Activated CD8-positive, alpha-beta memory T cell treated with anti-CD3 and anti-CD28 coated beads, Interleukin-2, amount 50 U/mL, for 24 hours (primary cell): ENCODE data around the gene TCEANC.
"Not testable (repeated sequence)": the region's sequence is repeated elsewhere in the genome, so short reads cannot be mapped to it uniquely, and the experiment has no call there.

Experiments
- DNase-seq: peaks from one replicate; pipeline ENCODE4 v3.0.0-alpha.2; 2020; ENCODE audit errors: extremely low read depth

Gene TCEANC, protein sequence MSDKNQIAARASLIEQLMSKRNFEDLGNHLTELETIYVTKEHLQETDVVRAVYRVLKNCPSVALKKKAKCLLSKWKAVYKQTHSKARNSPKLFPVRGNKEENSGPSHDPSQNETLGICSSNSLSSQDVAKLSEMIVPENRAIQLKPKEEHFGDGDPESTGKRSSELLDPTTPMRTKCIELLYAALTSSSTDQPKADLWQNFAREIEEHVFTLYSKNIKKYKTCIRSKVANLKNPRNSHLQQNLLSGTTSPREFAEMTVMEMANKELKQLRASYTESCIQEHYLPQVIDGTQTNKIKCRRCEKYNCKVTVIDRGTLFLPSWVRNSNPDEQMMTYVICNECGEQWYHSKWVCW

DNA sequence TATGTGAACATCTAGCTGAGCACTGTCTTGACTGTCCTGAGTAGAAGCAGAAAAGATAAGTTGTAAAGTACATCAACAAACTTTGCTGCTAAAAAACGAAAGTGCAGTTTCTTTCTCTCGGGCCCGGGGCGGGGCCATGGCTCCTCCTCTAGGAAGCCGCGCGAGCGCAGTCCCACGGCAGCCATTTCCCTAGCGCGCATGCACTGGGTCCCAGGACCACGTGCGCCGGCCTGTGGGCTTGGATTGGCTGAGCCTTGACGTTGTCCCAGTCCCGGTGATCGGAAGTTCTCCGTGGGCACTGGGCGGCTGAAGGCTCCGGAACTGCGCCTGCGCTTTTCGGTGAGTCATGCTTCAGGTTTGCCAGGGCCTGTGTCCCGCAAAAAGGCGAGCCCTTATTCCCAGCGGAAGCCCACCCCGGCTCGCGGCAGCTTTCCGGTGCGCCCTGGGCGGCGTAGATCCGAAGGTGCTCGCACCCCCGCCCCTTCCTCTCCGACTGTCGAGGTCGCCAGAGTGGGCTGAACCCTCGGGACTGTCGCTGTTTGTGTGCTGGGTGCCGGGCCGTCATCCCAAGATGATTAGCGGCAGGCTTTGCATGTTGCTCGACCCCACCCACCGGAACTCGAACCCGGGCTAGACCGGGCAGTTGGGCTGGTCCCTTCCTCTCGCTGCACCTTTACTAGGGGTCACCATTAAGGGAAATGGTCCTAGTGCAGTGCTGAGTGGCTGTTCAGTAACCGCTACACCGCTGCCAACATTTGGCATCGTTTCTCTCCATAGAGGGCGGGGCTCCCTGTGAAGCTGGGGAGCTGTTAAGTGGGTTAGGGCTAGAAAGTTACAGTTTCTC lies at the start of gene TCEANC:
Gene TCEANC (plus strand): TSS at position 292 of the 844 bp plus-strand sequence. CDS start 9,368 bp downstream, outside the sequence.
- DNase-seq: peak; percentile 74

DNA sequence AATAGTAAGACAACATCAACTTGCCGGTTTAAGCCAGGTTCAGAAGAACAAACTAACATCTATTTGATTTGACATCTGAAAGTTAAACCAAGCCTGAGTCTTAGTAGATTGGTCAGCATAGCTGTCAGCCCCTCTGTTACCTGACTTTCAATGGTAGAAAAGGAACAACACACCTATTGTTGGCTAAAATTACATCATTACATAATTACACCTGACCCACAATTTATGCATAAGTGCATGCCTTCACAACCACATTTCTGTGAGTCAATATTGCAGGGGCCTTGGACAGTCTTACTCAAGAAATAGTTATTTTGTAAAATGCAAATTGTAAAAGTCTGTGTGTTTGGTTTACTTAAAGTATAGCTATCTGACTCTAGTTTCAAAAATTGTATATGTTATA lies 47.3 kb upstream of the TCEANC start:
- no peak for DNase-seq

DNA sequence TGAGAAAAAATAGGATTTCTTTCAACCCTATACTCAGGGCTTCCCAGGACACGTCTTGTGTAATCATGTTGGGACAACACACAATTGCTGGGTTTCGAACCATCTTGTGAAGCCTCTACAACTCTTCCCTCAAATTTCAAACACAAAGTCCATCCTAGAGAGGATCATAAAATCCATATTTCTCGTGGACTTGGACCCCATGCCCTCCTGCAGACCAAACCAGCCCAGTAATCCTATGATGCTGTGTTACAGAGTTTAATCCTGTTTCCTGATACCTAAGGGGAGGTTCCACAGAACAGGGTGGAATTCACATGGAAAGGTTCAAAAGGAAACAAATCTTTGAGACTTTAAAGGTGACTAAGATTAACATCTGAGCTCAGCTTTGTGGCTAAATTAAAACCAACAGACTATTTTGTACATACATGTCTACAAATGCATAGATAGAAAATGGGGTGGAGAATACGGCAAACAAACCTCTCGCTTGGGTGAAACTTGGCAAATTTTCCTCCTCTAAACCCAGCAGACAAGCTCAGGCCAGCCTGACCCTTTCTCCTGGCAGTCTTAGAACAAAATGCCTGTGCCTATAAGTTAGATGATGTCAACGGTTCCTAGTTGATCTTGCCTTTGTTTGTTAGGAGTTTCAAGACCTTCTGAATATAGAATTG lies 45.5 kb upstream of the TCEANC start:
- DNase-seq: no peak

DNA sequence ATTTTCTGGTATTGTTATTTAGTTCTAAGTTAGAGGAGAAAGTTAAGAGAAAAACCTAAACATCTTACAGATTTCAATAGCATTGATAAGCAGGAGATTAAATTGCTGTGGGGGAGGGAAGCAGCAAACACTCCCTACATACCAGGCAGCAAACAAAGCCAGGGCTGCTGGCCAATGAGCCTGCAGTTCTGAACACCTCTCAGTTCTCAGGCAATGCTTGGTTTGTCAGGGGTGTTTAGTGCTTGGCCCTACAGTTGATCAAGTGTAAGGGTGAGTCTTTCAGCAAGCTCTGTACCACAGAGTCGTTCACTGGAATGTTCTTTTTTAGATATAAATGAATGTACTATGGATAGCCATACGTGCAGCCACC lies 45.0 kb upstream of the TCEANC start:
- no peak for DNase-seq

DNA sequence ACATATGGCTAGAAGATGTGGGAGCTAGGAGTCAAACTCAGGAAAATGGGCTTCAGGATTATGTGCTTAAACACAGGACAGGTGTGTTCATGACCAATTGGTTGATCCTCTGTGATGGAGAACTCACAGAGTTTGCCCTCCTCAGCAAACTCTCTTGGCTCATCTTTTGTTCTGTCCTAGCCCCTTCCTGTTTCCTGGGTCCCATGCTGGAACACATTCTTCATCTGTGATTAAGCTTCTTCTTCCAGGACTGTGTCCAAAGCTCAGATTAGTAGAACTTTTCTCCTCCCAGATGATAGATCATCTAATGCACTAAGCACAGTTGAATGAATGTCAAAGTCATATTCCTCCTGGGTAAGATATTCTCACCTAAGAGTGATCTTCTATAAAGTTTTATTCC lies 38.8 kb upstream of the TCEANC start:
- no peak for DNase-seq

DNA sequence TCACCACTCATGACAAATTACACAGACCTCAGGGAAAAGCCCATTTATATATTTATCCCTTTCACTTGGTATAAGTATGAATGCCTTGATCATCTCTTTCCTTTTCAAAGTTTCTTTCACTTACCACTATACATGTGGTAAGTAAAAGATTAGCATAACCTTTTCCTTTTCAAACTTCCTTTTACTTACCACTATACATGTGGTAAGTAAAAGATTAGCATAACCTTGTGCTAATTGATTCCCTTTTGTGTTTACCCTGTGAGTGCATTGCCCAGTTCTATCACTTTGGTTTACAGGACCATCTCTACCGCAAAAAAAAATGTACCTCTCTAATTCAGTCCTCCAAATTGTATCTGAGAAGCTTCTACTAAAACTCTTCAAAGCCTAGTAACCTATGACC lies 32.7 kb upstream of the TCEANC start:
- DNase-seq: no peak

DNA sequence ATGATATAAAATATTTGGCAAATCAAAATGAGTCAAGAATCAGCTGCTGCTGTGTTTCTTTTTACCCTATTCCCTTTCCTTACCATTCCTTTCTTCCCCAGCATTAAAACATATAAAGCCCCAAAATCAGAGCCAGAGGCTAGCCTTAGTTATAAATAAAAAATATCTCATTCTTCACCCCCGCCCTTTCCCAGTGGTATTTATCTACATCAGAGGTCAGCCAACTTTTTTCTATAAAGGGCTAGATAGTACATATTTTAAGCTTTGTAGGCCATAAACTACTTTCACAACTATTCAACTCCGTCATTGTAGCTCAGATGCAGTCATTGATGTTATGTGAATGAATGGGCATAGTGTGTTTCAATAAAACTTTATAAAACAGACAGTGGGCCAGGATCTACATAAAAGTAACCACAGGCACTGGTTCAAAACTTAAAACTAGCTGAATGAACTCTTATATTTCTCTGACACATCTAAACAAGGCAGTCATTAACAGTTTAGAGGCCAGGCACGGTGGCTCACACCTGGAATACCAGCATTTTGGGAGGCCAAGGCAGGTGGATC lies 30.5 kb upstream of the TCEANC start:
- DNase-seq: no peak

DNA sequence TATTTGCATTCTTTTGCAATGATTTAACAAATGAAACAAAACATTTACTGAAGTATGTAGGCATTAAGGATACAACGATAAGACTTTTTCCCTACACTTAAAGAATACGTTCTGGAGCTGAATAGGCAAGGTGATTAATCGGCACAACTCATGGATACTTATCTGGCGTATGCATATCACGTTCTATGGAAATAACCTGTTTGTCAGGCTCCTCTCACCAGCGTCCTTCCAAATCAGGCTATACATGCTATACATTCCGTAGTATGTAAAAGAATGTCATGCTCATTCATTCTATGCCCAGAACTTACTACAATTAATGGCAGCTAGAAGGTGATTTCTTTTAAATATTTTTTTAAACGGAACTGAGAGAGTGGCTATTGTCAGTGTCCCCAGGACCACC lies 25.6 kb upstream of the TCEANC start:
- no peak for DNase-seq

DNA sequence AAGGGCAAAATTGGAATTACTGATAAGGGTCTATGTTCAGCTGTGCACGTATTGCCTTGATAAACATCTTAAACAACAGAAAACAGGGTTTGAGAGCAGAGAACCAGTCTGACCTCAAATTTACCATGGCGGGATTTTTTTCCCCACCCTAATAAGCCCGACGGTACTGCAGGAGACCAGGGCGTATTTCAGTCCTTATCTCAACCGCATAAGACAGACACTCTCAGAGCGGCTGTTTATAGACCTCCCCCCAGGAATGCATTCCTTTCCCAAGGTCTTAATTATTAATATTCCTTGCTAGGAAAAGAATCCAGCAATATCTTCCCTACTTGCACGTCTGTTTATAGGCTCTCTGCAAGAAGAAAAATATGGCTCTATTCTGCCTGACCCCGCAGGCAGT lies 15.7 kb upstream of the TCEANC start:
- not testable (repeated sequence) for DNase-seq

DNA sequence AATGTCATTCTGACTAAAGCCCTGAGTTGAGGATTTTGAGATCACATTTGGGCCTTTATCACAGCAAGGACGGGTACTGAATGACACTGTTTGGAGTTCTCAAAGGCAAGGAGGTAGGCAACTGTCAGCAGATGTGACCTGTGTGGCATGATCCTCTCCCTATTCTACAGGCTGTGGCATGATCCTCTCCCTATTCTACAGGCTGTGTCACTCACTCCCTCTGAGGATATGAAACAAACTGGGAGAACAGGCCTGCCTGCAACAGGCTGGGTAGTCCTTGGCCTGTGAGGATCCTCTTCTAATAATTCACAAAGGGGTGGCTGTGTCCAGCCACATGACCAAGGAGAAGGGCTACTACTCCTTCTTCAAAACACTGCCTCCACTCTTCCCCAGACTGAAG lies 14.9 kb upstream of the TCEANC start:
- no peak for DNase-seq

DNA sequence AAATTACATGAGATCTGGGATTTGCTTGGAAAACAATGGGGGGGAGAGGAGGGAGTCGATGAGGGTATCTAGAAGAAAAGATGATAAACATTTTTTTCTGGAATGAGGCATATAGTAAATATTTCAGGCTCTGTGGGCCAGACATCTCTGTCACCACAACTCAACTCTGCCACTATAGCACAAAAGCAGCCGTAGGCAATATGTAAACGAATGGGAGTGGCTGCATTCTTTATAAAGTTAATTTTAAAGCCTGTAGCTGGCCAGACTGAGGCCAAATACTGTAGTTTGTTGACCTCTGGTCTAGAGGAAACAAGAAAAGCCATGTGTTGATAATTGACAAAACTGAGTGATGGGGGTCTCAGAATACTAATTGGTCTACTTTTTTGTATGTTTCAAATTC lies 14.1 kb upstream of the TCEANC start:
- no peak for DNase-seq

DNA sequence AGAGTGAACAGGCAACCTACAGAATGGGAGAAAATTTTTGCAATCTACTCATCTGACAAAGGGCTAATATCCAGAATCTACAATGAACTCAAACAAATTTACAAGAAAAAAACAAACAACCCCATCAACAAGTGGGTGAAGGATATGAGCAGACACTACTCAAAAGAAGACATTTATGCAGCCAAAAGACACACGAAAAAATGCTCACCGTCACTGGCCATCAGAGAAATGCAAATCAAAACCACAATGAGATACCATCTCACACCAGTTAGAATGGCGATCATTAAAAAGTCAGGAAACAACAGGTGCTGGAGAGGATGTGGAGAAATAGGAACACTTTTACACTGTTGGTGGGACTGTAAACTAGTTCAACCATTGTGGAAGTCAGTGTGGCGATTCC lies 11.3 kb upstream of the TCEANC start:
- DNase-seq: not testable (repeated sequence)

DNA sequence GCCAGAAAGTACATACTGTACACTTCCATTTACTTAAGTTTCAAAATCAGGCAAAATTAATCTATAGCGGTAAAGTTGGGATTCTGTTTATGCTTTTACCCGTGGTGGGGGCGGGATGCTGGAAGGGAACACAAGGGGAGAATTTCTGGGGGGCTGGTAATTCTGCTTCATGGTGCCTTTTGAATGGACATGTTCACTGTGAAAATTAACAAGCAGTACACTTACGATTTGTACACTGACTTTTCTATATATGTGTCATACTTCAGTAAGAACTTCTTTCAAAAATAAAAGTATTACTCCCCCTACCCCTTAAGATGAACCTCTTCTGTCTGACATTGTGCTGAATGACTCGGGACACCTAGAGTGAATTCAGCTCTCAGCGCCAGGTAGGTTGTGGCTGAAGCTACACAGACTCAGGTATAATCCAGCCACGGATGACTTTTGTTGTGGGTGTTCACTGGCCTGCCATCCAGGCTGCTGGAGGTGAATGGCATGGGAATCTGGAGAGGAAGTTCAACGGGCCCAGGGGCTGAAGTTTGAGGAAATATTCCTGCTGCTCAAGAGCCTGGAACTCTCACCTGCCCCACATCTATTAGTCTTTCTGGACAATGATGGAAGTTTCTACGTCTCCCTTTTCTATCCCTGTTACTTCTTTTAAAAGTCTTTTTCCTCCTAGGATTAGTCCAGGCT lies 7.3 kb upstream of the TCEANC start:
- no peak for DNase-seq

DNA sequence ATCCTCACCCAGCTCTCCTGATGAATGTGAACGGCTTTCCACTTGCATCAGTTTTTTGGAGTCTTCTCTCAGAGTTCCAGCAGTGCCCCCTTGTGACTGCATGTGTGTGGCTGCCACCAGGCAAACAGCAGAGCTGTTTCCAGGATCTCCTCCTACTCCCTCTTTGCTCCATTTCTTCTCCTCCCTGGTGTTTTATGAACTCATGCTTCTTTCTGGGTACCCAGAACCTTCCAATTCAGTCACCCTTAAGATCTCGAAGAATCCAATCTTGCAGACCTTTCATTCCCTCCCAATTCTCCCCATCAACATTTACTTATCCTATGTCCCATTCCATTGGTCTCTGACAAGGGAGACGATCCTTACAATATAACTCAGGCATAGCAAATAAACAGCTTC lies 6.8 kb upstream of the TCEANC start:
- DNase-seq: no peak

DNA sequence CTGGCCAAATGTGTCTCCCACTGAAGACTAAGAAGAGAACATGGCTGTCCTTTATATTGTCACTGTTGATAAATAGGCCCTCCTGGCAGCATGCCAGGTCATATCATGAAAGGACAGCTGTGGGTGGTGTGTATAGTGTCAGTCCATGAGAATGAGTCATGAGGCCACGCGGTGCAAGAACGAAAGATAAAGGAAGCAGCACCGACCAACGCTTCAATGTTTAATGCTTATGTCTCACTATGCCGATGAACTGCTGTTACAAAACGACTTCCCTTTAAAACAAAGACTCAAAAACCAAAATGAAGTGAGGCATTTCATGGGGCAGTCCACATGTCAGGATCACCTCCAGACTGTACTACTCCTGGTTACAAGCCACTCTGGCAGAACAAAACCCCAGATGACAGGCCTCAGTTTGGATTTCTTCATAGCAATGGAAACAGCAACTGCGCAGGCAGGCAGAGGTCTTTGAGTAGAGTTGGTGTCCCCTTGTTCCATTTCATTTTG lies 5.2 kb upstream of the TCEANC start:
- peak; percentile 33 for DNase-seq

DNA sequence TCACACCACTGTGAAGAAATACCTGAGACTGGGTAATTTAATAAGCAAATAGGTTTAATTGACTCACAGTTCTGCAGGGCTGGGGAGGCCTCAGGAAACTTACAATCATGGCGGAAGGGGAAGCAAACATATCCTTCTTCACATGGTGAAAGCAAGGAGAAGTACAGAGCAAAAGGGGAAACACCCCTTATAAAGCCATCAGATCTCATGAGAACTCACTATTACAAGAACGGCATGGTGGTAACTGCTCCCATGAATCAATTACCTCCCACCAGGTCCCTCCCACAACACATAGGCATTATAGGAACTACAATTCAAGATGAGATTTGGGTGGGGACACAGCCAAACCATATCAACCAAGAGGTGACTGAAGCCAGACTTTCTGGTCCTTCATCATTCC lies 4.6 kb upstream of the TCEANC start:
- DNase-seq: not testable (repeated sequence)

DNA sequence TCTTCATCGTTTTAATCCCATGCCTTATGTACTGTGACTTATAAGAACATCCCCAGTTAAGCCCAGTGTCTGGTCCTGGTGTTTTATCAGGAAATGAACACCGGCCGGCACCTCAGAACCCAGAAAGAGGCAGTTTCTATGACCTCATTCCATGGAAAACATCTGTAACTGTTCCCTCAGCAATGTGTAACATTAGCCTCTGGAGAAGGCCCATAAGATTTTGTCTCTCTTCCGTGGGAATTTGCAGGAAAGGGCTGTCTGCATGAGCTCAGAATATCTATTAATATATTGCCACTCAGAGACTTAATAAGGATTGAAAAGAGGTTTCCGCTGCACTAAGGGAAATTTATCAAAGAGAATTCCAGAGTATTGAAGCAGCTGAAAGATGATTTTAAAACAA lies 3.1 kb upstream of the TCEANC start:
- no peak for DNase-seq

DNA sequence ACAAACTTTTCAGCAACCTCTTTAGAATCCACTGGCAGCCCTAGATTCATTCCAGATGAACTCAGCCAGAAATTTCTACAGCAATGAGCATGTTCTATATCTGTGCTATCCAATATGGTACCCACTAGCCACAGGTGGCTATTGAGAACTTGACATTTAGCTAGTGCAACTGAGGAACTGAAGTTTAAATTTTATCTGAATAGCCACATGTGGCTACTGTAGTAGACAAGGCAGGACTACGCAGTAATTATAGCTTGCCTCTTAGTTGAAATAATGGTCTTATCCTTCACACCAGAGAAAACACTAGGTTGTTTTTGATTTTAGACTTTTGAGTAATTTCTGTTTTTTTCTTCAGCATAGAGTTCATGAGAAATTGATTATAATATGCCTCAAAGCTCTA lies 2.6 kb upstream of the TCEANC start:
- DNase-seq: no peak

DNA sequence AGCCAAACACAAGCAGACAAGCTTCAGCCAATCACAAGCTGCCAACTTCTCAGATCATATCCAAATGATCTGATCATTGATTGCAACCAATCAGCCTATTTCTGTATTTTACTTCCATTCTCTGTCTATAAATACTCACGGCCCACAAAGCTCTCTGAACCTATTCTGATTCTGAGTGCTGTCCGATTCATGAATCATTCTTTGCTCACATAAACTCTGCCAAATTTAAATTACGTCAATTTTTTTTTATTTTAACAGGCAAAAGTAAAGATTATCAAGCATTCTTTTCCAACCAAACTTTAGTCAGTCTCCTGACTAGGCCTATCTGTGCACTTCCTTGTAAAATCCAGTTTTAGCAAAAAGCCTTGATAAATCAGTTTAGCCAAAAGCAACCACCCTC lies 1.8 kb upstream of the TCEANC start:
- DNase-seq: no peak

DNA sequence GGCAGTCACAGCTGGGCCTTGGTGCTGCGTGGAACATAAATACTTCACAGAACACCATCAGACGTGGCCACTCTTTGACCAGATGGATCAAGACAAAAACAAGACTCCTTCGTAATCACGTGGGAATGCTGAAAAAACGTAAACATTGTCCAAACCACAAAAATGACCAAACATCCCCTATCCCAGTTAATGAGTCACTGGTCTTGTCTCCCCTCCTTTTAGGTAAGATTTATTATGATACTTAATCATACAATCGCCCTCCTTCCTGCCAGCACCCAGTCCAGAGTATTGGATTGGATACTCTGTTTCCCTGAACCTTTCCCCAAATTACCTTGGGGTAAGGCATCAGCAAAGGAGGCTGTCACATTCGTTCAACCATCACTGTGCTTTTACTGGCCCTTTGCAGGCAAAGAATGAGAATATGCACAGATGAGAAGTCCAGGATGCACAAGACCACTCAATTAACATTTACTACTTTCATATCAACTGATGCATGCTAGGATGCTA lies 601 bp upstream of the TCEANC start:
- DNase-seq: no peak

DNA sequence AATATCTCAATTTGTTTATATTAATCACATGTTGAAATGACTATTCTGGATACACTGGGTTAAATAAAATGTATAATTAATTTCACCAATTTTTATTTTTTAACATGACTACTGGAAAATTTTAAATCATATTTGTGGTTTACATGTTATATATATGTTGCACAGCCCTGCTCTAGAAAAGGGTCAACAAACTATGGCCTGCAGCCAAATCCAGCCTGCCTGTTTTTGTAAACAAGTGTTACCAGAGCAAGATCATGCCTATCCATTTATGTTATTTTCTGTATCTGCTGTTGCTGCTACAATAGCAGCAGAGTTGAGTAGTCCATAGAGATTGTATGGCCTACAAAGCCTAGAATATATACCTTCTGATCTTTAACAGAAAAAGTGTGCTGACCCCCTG lies 1.2 kb downstream of the TCEANC start:
- no peak for DNase-seq
